Cardiac ventricle fibroblast (primary cell): ENCODE results near the gene ACSF2. TPM values are rescaled to one million over a fixed set of nuclear protein-coding genes. Genes with fewer than 3 reads are reported as not detected.

Experiments
- total RNA-seq: library from RNA; depleted of rRNA; stranded (reverse); fragments of >200 nt; gene quantifications from 2 replicates; pipeline ENCODE4 v1.2.3, GENCODE V29; 2015

Gene ACSF2
- total RNA-seq = 29.0 and 31.8 TPM in 2 replicates

GRCh38 chr17:50425682-50426471 lies at the start of gene ACSF2:
TSS of gene ACSF2 (plus strand) at chr17:50426218. CDS start at chr17:50426262, 44 bp downstream.

DNA sequence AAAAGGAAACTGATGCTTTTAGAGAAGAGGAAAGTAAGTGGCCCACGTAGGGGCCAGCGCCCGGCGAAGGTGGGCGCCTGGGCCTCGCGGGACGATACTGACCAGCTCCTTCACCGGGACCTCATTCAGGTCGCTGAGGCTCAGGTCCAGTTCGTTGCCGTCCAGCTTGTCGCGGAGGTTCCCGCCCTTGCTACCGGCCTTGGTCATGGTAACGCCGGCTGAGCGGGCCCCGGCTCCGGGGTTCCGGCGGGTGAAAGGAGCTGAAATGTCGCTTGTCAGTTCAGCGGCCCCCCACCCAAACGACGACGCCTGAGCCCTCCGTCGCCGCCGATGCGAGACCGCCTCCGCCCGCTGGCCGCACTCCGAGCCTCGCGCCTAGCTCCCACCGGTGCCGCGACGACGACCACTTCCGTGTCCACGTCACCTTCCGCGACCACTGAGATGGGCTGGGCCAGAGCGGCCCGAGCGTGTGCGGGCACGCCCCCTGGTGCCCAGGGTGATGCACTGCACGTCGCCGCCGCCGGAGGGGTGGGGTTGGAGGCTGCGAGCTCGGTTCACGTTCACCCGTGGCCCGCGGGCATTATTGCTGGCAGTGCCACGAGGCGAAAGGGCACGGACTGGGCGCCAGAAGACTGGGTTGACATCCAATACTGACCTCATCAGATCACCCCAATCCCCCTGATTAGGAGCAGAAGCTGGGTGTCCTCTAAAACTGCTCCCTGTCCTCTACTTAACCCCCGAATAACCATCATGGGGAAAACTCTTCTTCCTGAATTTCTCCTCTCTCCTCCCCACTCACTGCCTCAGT lies 28.7 kb upstream of the ACSF2 start, which contains the start of gene LRRC59:
LRRC59 (minus strand) TSS at position 413 of the 808 bp plus-strand sequence; CDS start at position 207, 206 bp downstream.

GRCh38 chr17:50468304-50469207 lies 42.5 kb downstream of the ACSF2 start, which contains the start of gene CHAD:
TSS of gene CHAD (minus strand) at chr17:50468880. CDS start at chr17:50468813, 67 bp downstream.

DNA sequence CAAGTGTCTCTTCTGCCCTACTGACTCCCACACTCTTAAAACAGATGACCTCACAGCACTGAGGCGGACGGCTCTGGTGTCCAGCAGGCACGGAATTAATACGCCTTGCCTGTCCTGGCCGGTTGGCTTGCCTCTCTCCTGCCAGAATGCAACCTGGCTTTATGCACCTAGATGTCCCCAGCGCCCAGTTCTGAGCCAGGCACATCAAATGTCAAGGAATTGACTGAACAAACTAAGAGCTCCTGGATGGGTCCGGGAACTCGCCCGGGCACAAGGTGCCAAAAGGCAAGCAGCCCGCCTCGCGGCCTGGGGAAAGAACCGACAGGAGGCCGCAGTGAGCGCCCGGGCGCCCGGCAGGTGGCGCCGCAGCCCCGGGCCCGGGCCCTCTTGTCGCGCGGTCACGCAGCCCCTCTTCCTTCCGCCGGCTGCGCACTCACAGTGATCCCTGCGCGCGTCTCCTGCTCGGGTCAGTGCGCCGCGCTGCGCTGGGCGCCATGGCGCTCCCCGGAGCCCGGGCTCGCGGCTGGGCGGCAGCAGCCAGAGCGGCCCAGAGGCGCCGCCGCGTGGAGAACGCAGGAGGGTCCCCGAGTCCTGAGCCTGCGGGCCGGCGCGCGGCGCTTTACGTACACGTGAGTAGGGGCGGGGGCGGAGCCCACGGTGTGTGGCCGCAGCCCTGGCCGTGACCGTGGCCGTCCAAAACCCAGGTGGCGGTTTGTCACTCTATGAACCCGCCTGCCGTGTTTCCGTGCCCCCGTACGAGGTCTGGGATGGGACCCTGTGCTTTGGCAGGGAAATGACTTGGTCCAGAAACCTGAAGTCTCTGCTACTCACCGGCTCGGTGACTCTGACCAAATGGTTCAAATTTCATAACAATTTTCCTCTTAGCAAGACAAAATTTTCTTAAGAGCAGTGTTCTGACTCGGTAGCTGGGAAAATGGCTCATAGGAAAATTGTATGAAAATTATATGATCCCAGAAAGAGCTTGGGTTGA lies 52.7 kb downstream of the ACSF2 start, which contains the start of gene RSAD1:
RSAD1 (plus strand) TSS at position 470 of the 991 bp plus-strand sequence; CDS start at position 495, 25 bp downstream.

GRCh38 chr17:50507871-50508572 lies 82.0 kb downstream of the ACSF2 start, which contains the start of gene MYCBPAP:
TSS of gene MYCBPAP (plus strand) at chr17:50508439. CDS start at chr17:50508675, 236 bp downstream.

Other genes starting within 250 kb of the ACSF2 start
- gene COL1A1, start 224.6 kb upstream of the ACSF2 start, total RNA-seq = 5,352 and 6,733 TPM in 2 replicates
- not detected in 2 replicates for gene TMEM92, start 151.8 kb upstream of the ACSF2 start, total RNA-seq
- gene XYLT2, start 80.1 kb upstream of the ACSF2 start, total RNA-seq = 23.4 and 26.8 TPM in 2 replicates
- 64.3 and 68.2 TPM in 2 replicates for gene MRPL27, start 53.0 kb upstream of the ACSF2 start, total RNA-seq
- 0.20 and 0.94 TPM in 2 replicates for gene EME1, start 53.0 kb upstream of the ACSF2 start, total RNA-seq
- gene LRRC59, start 28.7 kb upstream of the ACSF2 start, total RNA-seq = 111 and 127 TPM in 2 replicates
- 0.10 TPM in 1 of 2 replicates, not detected in the other for gene CHAD, start 42.7 kb downstream of the ACSF2 start, total RNA-seq
- 16.9 and 17.5 TPM in 2 replicates for gene RSAD1, start 52.6 kb downstream of the ACSF2 start, total RNA-seq
- gene MYCBPAP, start 82.2 kb downstream of the ACSF2 start, total RNA-seq = 0.25 TPM in 1 of 2 replicates, not detected in the other
- gene EPN3, start 106.5 kb downstream of the ACSF2 start, total RNA-seq = not detected in 2 replicates
- gene SPATA20, start 121.0 kb downstream of the ACSF2 start, total RNA-seq = 68.9 and 129 TPM in 2 replicates
- gene CACNA1G, start 134.5 kb downstream of the ACSF2 start, total RNA-seq = 1.8 and 2.1 TPM in 2 replicates
- gene ABCC3, start 208.7 kb downstream of the ACSF2 start, total RNA-seq = 26.9 and 32.6 TPM in 2 replicates